Keratinocyte (primary cell): Measurements from ENCODE around the gene ASB13. TPM values are rescaled to one million over a fixed set of nuclear protein-coding genes. Genes with fewer than 3 reads are reported as not detected.

Experiments used
- DNase-seq: peaks from one replicate; pipeline ENCODE4 v3.0.0-alpha.2; 2011; ENCODE audit warnings: low read depth, missing footprints, low spot score
- FAIRE-seq: peaks from 2 replicates; lab custom pipeline; 2011; peaks lifted over from hg19 to GRCh38; lab: Jason Lieb, UNC
- H2AFZ ChIP-seq: 2 replicates; pipeline ENCODE4 v1.6.0; 2012; ENCODE audit warnings: low read length, control low read depth, inconsistent platforms; ENCODE audit not compliant: control insufficient read depth
- H3K27ac ChIP-seq: 2 replicates; pipeline ENCODE4 v1.5.1; 2011; ENCODE audit warnings: low read length; ENCODE audit not compliant: control insufficient read depth, insufficient read depth
- H3K27me3 ChIP-seq: 3 replicates; pipeline ENCODE4 v1.6.0; 2011; ENCODE audit warnings: low read length; ENCODE audit not compliant: control insufficient read depth, insufficient read depth; ENCODE audit errors: extremely low read depth
- H3K36me3 ChIP-seq, 2 experiments: 2 replicates in 1 of 2; 3 replicates in 1 of 2; pipeline ENCODE4 v1.5.1; 2011; ENCODE audit warnings: low read length in 2 of 2, mild to moderate bottlenecking in 1 of 2; ENCODE audit not compliant: control insufficient read depth in 2 of 2, insufficient read depth in 2 of 2; ENCODE audit errors: extremely low read depth in 1 of 2
- H3K4me1 ChIP-seq: 3 replicates; pipeline ENCODE4 v1.5.1; 2011; ENCODE audit warnings: low read length; ENCODE audit not compliant: control insufficient read depth, insufficient read depth; ENCODE audit errors: extremely low read depth
- H3K4me2 ChIP-seq: 3 replicates; pipeline ENCODE4 v1.6.0; 2011; ENCODE audit warnings: low read depth, low read length; ENCODE audit not compliant: control insufficient read depth, insufficient read depth; ENCODE audit errors: extremely low read depth
- H3K4me3 ChIP-seq, 3 experiments: fragments of 200-600 bp in 1 of 3; sonication (generic) in 1 of 3; 2 replicates in 2 of 3; 3 replicates in 1 of 3; pipeline ENCODE4 v1.5.1; 2011 to 2016; ENCODE audit warnings: low read length in 3 of 3, mild to moderate bottlenecking in 3 of 3, control low read depth in 2 of 3, inconsistent platforms in 1 of 3, low read depth in 1 of 3, mixed read lengths in 1 of 3, mixed run types in 1 of 3, moderate library complexity in 1 of 3; ENCODE audit not compliant: control insufficient read depth in 2 of 3, insufficient read depth in 2 of 3; ENCODE audit errors: extremely low read depth in 1 of 3
- H3K79me2 ChIP-seq: 2 replicates; pipeline ENCODE4 v1.6.0; 2012; ENCODE audit warnings: low read length; ENCODE audit not compliant: control insufficient read depth, insufficient read depth
- H3K9ac ChIP-seq: 3 replicates; pipeline ENCODE4 v1.6.0; 2011; ENCODE audit warnings: low read length; ENCODE audit not compliant: control insufficient read depth, insufficient read depth; ENCODE audit errors: extremely low read depth
- H3K9me1 ChIP-seq: 3 replicates; pipeline ENCODE4 v1.6.0; 2011; ENCODE audit warnings: low read length; ENCODE audit not compliant: control insufficient read depth, insufficient read depth; ENCODE audit errors: extremely low read depth
- H3K9me3 ChIP-seq: 2 replicates; pipeline ENCODE4 v1.5.1; 2012; ENCODE audit warnings: low read depth, low read length; ENCODE audit not compliant: control insufficient read depth
- H4K20me1 ChIP-seq: 3 replicates; pipeline ENCODE4 v1.6.0; 2011; ENCODE audit warnings: low read length; ENCODE audit not compliant: control insufficient read depth, insufficient read depth; ENCODE audit errors: extremely low read depth
- EZH2 ChIP-seq: IDR thresholded peaks from one replicate; pipeline ENCODE4 v1.6.1; 2012; ENCODE audit warnings: inconsistent platforms, mild to moderate bottlenecking, low read length, moderate library complexity
- dilution Hi-C: fragments of 300-500 bp; cut with MboI; formaldehyde crosslinking; loops from one replicate; pipeline ENCODE4 v1.7.0; 2020; ENCODE audit warnings: low sequenced_read_pairs; ENCODE audit not compliant: extremely low pct_ligation_motif_present
- polyA plus RNA-seq, 5 experiments: library from polyadenylated mRNA; depleted of rRNA in 3 of 5; stranded (reverse) in 3 of 5; stranded (forward) in 1 of 5; unstranded in 1 of 5; fragments of >200 nt; gene quantifications; 1 replicate in 1 of 5; 2 replicates in 3 of 5; 3 replicates in 1 of 5; pipeline versions ENCODE4 v1.2.1 to v1.2.3, GENCODE V29; 2011 to 2012; ENCODE audit warnings: missing spikeins in 2 of 5, low read depth in 1 of 5, low replicate concordance in 1 of 5
- TF ChIP-seq, protein P1 (sequence below), 3 experiments: IDR thresholded peaks in 1 of 3; conservative IDR thresholded peaks in 1 of 3; optimal IDR thresholded peaks in 1 of 3; 2 replicates in 2 of 3; 3 replicates in 1 of 3; pipeline versions ENCODE3 to v1.5.1; 2011; ENCODE audit warnings: low read length in 3 of 3, mild to moderate bottlenecking in 3 of 3, moderate library complexity in 2 of 3, control low read depth in 1 of 3, inconsistent platforms in 1 of 3; ENCODE audit not compliant: insufficient read depth in 2 of 3; ENCODE audit errors: extremely low read depth in 1 of 3

Gene ASB13
- polyA plus RNA-seq, 1 donor (not counting 4 experiments of a cell fraction or from before 2014, with no cell fraction given): 6.4 TPM

DNA sequence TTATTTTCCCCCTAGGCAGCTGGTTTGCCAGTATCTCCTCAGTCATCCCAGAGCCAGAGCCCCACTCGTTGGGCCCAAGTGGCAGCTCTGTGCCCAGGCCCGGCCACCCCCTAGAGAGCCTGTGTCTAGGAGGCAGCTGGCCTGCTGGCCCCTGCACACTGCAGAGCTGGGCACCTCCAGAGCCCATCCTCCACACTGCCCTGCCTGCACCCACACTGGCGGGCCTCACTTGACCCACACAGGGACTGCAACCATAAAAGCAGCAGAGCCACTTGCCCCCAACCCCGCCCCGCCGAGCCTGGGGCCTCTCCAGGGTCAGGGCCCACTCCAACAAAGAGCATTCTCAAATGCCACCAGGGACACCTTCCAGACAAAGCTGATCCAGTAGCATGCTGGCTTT is 5.4 kb downstream of the ASB13 start:
- H3K4me3 ChIP-seq: no peak overlapping the region
- TF ChIP-seq, protein P1, sequence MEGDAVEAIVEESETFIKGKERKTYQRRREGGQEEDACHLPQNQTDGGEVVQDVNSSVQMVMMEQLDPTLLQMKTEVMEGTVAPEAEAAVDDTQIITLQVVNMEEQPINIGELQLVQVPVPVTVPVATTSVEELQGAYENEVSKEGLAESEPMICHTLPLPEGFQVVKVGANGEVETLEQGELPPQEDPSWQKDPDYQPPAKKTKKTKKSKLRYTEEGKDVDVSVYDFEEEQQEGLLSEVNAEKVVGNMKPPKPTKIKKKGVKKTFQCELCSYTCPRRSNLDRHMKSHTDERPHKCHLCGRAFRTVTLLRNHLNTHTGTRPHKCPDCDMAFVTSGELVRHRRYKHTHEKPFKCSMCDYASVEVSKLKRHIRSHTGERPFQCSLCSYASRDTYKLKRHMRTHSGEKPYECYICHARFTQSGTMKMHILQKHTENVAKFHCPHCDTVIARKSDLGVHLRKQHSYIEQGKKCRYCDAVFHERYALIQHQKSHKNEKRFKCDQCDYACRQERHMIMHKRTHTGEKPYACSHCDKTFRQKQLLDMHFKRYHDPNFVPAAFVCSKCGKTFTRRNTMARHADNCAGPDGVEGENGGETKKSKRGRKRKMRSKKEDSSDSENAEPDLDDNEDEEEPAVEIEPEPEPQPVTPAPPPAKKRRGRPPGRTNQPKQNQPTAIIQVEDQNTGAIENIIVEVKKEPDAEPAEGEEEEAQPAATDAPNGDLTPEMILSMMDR (optimal IDR thresholded peaks at IDR 0.05 in 1 of 3, IDR thresholded peaks at IDR 0.05 in 1 of 3, conservative IDR thresholded peaks at IDR 0.05 in 1 of 3; ENCODE audit: extremely low read depth in 1 of 3, insufficient read depth in 2 of 3, low read length in 3 of 3): no peak
- TF ChIP-seq EZH2: no peak
- H3K27ac ChIP-seq: no peak overlapping the region
- no peak for DNase-seq
- no peaks in the 10 kb centered on the region for H3K9me1 ChIP-seq
- peaks cover 0 to 1% of the 10 kb centered on the region in 2 experiments for H3K36me3 ChIP-seq
- FAIRE-seq: no peak
- no peaks in the 10 kb centered on the region for H3K9me3 ChIP-seq
- dilution Hi-C loops: no loop called here
- no peak overlapping the region for H2AFZ ChIP-seq
- H3K4me2 ChIP-seq: no peak overlapping the region
- H3K9ac ChIP-seq: no peak overlapping the region
- no peaks in the 10 kb centered on the region for H3K79me2 ChIP-seq
- no peaks in the 10 kb centered on the region for H3K27me3 ChIP-seq
- peaks cover 9% of the 10 kb centered on the region for H3K4me1 ChIP-seq
- no peaks in the 10 kb centered on the region for H4K20me1 ChIP-seq

DNA sequence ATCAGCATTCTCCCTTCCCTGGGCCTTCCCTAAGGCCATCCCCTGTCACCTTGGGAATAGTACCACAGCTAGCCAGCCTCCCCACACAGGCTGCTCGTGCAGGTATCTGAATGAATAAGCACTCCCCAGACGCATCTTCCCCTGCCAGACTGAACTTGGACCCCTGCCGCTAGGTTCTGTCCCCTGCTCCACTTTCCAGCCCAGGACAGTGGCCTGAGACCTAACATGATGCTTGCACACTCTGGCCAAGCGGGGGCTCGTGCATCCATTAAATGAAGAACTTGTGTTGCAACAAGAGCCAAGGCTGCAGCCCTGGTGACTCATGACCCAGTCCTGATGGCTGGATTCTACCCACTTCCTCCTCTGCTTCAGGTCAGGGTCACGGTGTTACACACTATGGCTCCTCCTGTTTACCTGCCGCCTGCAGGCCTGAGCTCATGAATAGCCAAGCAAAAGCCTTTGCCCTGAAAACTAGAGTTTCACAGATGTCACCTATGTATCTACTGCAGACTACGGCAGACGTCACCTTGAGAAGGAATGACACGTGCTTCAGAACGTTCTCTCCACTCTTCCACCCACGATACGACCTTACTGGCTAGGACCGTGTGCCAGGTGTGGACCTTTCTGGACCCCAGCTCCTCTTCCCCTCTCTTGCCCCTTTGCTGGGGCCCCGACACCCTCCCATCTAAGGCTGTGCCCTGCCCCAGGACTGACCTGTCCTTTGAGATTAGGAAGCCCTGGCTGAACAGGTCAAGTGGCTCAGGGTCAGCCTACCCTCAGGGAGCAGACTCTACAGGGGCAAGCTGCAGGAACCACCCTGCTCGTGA is 6.5 kb downstream of the ASB13 start:
- FAIRE-seq (peak; percentile 57), DNase-seq (peak; percentile 5)
- no peaks in the 10 kb centered on the region for H4K20me1 ChIP-seq
- H3K36me3 ChIP-seq: peaks cover 0 to 1% of the 10 kb centered on the region in 2 experiments
- H3K9me3 ChIP-seq: no peaks in the 10 kb centered on the region
- no peak overlapping the region for H2AFZ ChIP-seq
- H3K4me1 ChIP-seq: peaks cover 9% of the 10 kb centered on the region
- no peaks in the 10 kb centered on the region for H3K79me2 ChIP-seq
- no peak overlapping the region for H3K4me2 ChIP-seq
- H3K27me3 ChIP-seq: no peaks in the 10 kb centered on the region
- dilution Hi-C loops: no loop called here
- no peak for TF ChIP-seq EZH2
- TF ChIP-seq, protein P1 (optimal IDR thresholded peaks at IDR 0.05 in 1 of 3, IDR thresholded peaks at IDR 0.05 in 1 of 3, conservative IDR thresholded peaks at IDR 0.05 in 1 of 3; ENCODE audit: extremely low read depth in 1 of 3, insufficient read depth in 2 of 3, low read length in 3 of 3): no peak
- no peaks in the 10 kb centered on the region for H3K9me1 ChIP-seq
- no peak overlapping the region for H3K4me3 ChIP-seq
- H3K27ac ChIP-seq: no peak overlapping the region
- no peak overlapping the region for H3K9ac ChIP-seq
